IMR-90 (cell line): Measurements from ENCODE around the gene LSM14A. TPM values are rescaled to one million over a fixed set of nuclear protein-coding genes. Genes with fewer than 3 reads are reported as not detected.

Experiments
- ATAC-seq: fragments of 200-7000 bp; cut with Tn5 transposase; 2 replicates; pipeline ENCODE4 v1.9.1; 2020; ENCODE audit warnings: low read depth, mild to moderate bottlenecking, moderate library complexity
- BruUV-seq: library from RNA; stranded (reverse); fragments of 400-500 nt; replicated peaks from 2 replicates; lab custom pipeline; 2021; lab: Mats Ljungman, UMichigan
- CTCF ChIA-PET: fragments of 300-600 bp; formaldehyde crosslinking; extraction: SDS; loops from one replicate; lab custom pipeline; 2021; ENCODE audit warnings: antibody characterized with exemption; lab: Yijun Ruan, JAX
- POLR2A ChIA-PET: fragments of 300-600 bp; sonication (Branson Sonifier 250); formaldehyde crosslinking; loops from one replicate; lab custom pipeline; 2022; ENCODE audit warnings: antibody characterized with exemption; ENCODE audit not compliant: unreplicated experiment; lab: Charles Lee
- DNase-seq: peaks from one replicate; pipeline ENCODE4 v3.0.0; 2013
- H2AFZ ChIP-seq: replicated peaks from 2 replicates; pipeline ENCODE3; 2013; ENCODE audit warnings: low read length, mild to moderate bottlenecking; ENCODE audit not compliant: poor library complexity
- H2AK5ac ChIP-seq: 2 replicates; pipeline ENCODE4 v1.6.1; 2013; ENCODE audit warnings: low read depth, low read length, inconsistent platforms
- H2AK9ac ChIP-seq: replicated peaks from 2 replicates; pipeline ENCODE3; 2013; ENCODE audit warnings: mild to moderate bottlenecking, low read depth, low read length, moderate library complexity; ENCODE audit not compliant: poor library complexity
- H2BK120ac ChIP-seq: 2 replicates; pipeline ENCODE4 v1.6.1; 2013; ENCODE audit warnings: low read depth, low read length, inconsistent platforms
- H2BK15ac ChIP-seq: 3 replicates; pipeline ENCODE4 v1.6.1; 2013; ENCODE audit warnings: low read depth, low read length, inconsistent platforms
- H2BK20ac ChIP-seq: 2 replicates; pipeline ENCODE4 v1.6.1; 2013; ENCODE audit warnings: low read depth, mild to moderate bottlenecking, inconsistent platforms, low read length, moderate library complexity
- H2BK5ac ChIP-seq: 2 replicates; pipeline ENCODE4 v1.6.1; 2013; ENCODE audit warnings: mild to moderate bottlenecking, low read depth, low read length, inconsistent platforms; ENCODE audit not compliant: poor library complexity, severe bottlenecking
- H3K14ac ChIP-seq: replicated peaks from 2 replicates; pipeline ENCODE4 v1.6.1; 2013; ENCODE audit warnings: low read depth, low read length, inconsistent platforms
- H3K18ac ChIP-seq: 2 replicates; pipeline ENCODE4 v1.6.1; 2013; ENCODE audit warnings: low read depth, low read length, control low read depth
- H3K23ac ChIP-seq: 2 replicates; pipeline ENCODE4 v1.6.1; 2013; ENCODE audit warnings: low read depth, low read length, inconsistent platforms
- H3K27ac ChIP-seq: 2 replicates; pipeline ENCODE4 v1.5.1; 2013; ENCODE audit warnings: mild to moderate bottlenecking, control low read depth, low read length; ENCODE audit not compliant: insufficient read depth
- H3K27me3 ChIP-seq: 2 replicates; pipeline ENCODE4 v1.6.1; 2013; ENCODE audit warnings: low read length; ENCODE audit not compliant: control insufficient read depth, insufficient read depth
- H3K36me3 ChIP-seq: 2 replicates; pipeline ENCODE4 v1.6.1; 2013; ENCODE audit warnings: low read length, mixed read lengths; ENCODE audit not compliant: control insufficient read depth, insufficient read depth
- H3K4ac ChIP-seq: 2 replicates; pipeline ENCODE4 v1.6.1; 2013; ENCODE audit warnings: low read depth, low read length, inconsistent platforms
- H3K4me1 ChIP-seq: 2 replicates; pipeline ENCODE4 v1.6.1; 2013; ENCODE audit warnings: low read length, mixed read lengths; ENCODE audit not compliant: control insufficient read depth, insufficient read depth
- H3K4me2 ChIP-seq: 2 replicates; pipeline ENCODE4 v1.6.1; 2013; ENCODE audit warnings: low read depth, mild to moderate bottlenecking, control low read depth, low read length, moderate library complexity
- H3K4me3 ChIP-seq: 2 replicates; pipeline ENCODE4 v1.5.1; 2013; ENCODE audit warnings: low read depth, mild to moderate bottlenecking, control low read depth, low read length, moderate library complexity; ENCODE audit not compliant: insufficient read depth
- H3K56ac ChIP-seq: 2 replicates; pipeline ENCODE4 v1.6.1; 2013; ENCODE audit warnings: low read length, inconsistent platforms; ENCODE audit not compliant: insufficient read depth; ENCODE audit errors: extremely low read depth
- H3K79me1 ChIP-seq, 2 experiments: 2 replicates each; pipeline ENCODE4 v1.6.1; 2013; ENCODE audit warnings: low read length in 2 of 2, inconsistent platforms in 1 of 2, low read depth in 1 of 2
- H3K9ac ChIP-seq: 2 replicates; pipeline ENCODE4 v1.6.1; 2013; ENCODE audit warnings: low read depth, low read length, control low read depth
- H3K9me1 ChIP-seq: 2 replicates; pipeline ENCODE4 v1.6.1; 2013; ENCODE audit warnings: low read length, inconsistent platforms; ENCODE audit not compliant: insufficient read depth
- H3K9me3 ChIP-seq: 2 replicates; pipeline ENCODE4 v1.6.1; 2013; ENCODE audit warnings: low read length; ENCODE audit not compliant: control insufficient read depth, insufficient read depth
- H4K20me1 ChIP-seq: 2 replicates; pipeline ENCODE4 v1.6.1; 2013; ENCODE audit warnings: low read length, inconsistent platforms; ENCODE audit not compliant: insufficient read depth
- H4K5ac ChIP-seq: 2 replicates; pipeline ENCODE4 v1.6.1; 2013; ENCODE audit warnings: mild to moderate bottlenecking, low read depth, low read length, control low read depth
- H4K8ac ChIP-seq, 2 experiments: 2 replicates each; pipeline ENCODE4 v1.6.1; 2013; ENCODE audit warnings: low read depth in 2 of 2, low read length in 2 of 2, control low read depth in 1 of 2, inconsistent platforms in 1 of 2
- H4K91ac ChIP-seq: 2 replicates; pipeline ENCODE4 v1.6.1; 2013; ENCODE audit warnings: low read depth, low read length, inconsistent platforms; ENCODE audit not compliant: insufficient read depth
- RCOR1 ChIP-seq: IDR thresholded peaks from 2 replicates; pipeline ENCODE4 v1.6.1; 2012; ENCODE audit warnings: mild to moderate bottlenecking, low read length, improper control_type of control experiment; ENCODE audit not compliant: insufficient replicate concordance
- USF2 ChIP-seq: fragments of 150-350 bp; IDR thresholded peaks from 2 replicates; pipeline ENCODE4 v1.6.1; 2017; ENCODE audit warnings: mild to moderate bottlenecking, antibody characterized with exemption, low read length, low read depth
- whole genome bisulfite sequencing, 2 experiments: methylation state at CpG; one replicate each; pipeline versions ENCODE4 v1.1.5 to v1.1.7; 2013; ENCODE audit warnings: missing lambda C conversion rate in 2 of 2; ENCODE audit not compliant: insufficient read length in 1 of 2; ENCODE audit errors: extremely low coverage in 2 of 2; 5-methylcytosine and 5-hydroxymethylcytosine counted together
- dilution Hi-C: fragments of 300-500 bp; cut with HindIII; formaldehyde crosslinking; loops from one replicate; pipeline ENCODE4 v1.14.3; 2018; ENCODE audit warnings: low sequenced_read_pairs; ENCODE audit not compliant: unreplicated experiment
- in situ Hi-C: fragments of 300-500 bp; cut with MboI; formaldehyde crosslinking; loops from 3 replicates; pipeline ENCODE4 v1.14.3; 2019; ENCODE audit warnings: low sequenced_read_pairs, inconsistent platforms, mixed read lengths
- intact Hi-C: fragments of 100-400 bp; cut with micrococcal nuclease; formaldehyde crosslinking; loops from 2 replicates; pipeline ENCODE4 v1.10.0; 2022
- polyA plus RNA-seq, 3 experiments: library from polyadenylated mRNA; depleted of rRNA; stranded (reverse); fragments of >200 nt; gene quantifications; 2 replicates each; pipeline ENCODE4 v1.2.3, GENCODE V29; 2012; ENCODE audit warnings: low replicate concordance in 1 of 3
- total RNA-seq: library from RNA; depleted of rRNA; stranded (reverse); fragments of >200 nt; gene quantifications from 2 replicates; pipeline ENCODE4 v1.2.3, GENCODE V29; 2012

LSM14A gene
- total and polyA plus RNA-seq, 2 of the 4 experiments (the other 2 are of a cell fraction), result 44.3 to 54.8 TPM

- Histone ChIP-seq H3K9me3 (no peaks in the 10 kb centered on the region), H2BK120ac (no peak overlapping the region), H3K18ac (no peak overlapping the region), H3K36me3 (no peaks in the 10 kb centered on the region), H4K20me1 (no peaks in the 10 kb centered on the region), H4K91ac (no peak overlapping the region), H4K5ac (no peak overlapping the region), H3K9me1 (no peaks in the 10 kb centered on the region), H4K8ac (no peak overlapping the region), H3K23ac (no peak overlapping the region), H3K4me3 (no peak overlapping the region), H3K27me3 (peaks cover 5% of the 10 kb centered on the region), H2AFZ (no peak overlapping the region), H3K79me1 (no peaks in the 10 kb centered on the region), H2AK5ac (no peak overlapping the region), H3K4me2 (no peak overlapping the region), H3K9ac (no peak overlapping the region), H3K14ac (no peak overlapping the region), H2BK15ac (no peak overlapping the region), H3K4ac (no peak overlapping the region), H2BK20ac (no peak overlapping the region), H2AK9ac (no peak overlapping the region), H3K27ac (no peak overlapping the region), H3K4me1 (0 out of 2 replicates have a peak, but pooled peaks cover 2% of the 10 kb centered on the region), H2BK5ac (no peak overlapping the region), H3K56ac (no peak overlapping the region)
- CTCF ChIA-PET, result interaction anchor here (0.7 kb wide), 1 partner anchor 84 kb away, joined by 3 read pairs; no protein-coding TSS in a partner anchor
- DNase-seq, result no peak
- dilution Hi-C loops, result no loop called here
- BruUV-seq, result no TSS peak
- intact Hi-C loops, result no loop called here
- no peak for ATAC-seq
- no CpG with 5 or more reads among the region's 6 CpGs for WGBS, 2 experiments
- TF ChIP-seq USF2, result no peak
- TF ChIP-seq RCOR1, result no peak
- POLR2A ChIA-PET, result interaction anchor here (0.6 kb wide), 1 partner anchor 723 kb away, joined by 3 read pairs; no protein-coding TSS in a partner anchor
- in situ Hi-C loops, result loop anchor here (25.0 kb wide), 1 partner anchor 585 kb away; no protein-coding TSS in a partner anchor
Observed at GRCh38 chr19:34127684-34128189, 44.6 kb upstream of the LSM14A start.
